Adrenal gland (tissue), 5 donors: ENCODE data around the gene SASH1.

ENCODE experiments used
- POLR2A ChIP-seq, 2 donors: fragments of 450-650 bp; IDR thresholded peaks; one replicate each; pipeline ENCODE4 v1.6.1; 2017; ENCODE audit warnings: antibody characterized with exemption in 2 of 2, mild to moderate bottlenecking in 2 of 2, moderate library complexity in 1 of 2
- TF ChIP-seq, protein P1 (sequence below), 6 experiments: fragments of 450-650 bp in 4 of 6; fragments of 200-600 bp in 2 of 6; sonication (generic) in 1 of 6; IDR thresholded peaks; 1 replicate in 5 of 6; 2 replicates in 1 of 6; pipeline versions ENCODE4 v1.5.1 to v1.8.0; 2016 to 2021; ENCODE audit warnings: antibody characterized with exemption in 6 of 6, mild to moderate bottlenecking in 2 of 6, moderate library complexity in 1 of 6
- donor health status: DM: no; HTN: no; CAD: no.

DNA sequence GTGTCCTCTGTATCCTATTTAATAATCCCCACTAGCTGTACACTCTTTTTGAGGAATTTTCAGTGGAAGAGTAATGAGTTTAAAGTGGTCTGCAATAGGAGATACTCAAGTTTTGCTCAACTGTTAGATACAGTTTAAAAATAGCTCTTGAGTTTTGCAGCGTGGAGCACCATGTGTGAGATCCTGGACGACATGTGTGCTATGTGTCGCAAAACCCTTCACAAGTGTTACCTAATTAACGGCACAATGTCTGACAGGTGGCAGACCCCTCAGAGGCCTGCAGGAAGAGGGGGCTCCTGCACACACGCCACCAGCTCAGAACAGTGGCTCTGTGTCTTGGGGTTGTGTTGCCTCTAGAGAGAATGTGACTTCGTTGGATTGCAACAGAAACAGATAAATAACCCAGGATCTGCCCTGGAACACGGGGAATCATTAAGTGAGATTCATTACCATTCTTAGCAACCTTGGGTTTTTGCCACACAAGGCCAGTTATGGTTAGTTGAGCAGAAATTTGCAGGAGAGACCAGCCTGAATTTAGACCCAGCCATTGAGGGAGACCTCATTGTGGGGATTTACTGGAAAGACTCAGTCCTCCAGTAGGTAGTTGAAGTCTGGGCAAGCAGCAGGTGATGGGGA is 73.8 kb downstream of the SASH1 start:
- TF ChIP-seq, protein P1, sequence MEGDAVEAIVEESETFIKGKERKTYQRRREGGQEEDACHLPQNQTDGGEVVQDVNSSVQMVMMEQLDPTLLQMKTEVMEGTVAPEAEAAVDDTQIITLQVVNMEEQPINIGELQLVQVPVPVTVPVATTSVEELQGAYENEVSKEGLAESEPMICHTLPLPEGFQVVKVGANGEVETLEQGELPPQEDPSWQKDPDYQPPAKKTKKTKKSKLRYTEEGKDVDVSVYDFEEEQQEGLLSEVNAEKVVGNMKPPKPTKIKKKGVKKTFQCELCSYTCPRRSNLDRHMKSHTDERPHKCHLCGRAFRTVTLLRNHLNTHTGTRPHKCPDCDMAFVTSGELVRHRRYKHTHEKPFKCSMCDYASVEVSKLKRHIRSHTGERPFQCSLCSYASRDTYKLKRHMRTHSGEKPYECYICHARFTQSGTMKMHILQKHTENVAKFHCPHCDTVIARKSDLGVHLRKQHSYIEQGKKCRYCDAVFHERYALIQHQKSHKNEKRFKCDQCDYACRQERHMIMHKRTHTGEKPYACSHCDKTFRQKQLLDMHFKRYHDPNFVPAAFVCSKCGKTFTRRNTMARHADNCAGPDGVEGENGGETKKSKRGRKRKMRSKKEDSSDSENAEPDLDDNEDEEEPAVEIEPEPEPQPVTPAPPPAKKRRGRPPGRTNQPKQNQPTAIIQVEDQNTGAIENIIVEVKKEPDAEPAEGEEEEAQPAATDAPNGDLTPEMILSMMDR (IDR thresholded peaks at IDR 0.05): no peak
- no peak for TF ChIP-seq POLR2A (IDR thresholded peaks at IDR 0.05)
